H1 (cell line): ENCODE results near the gene CERT1. TPM values are rescaled to one million over a fixed set of nuclear protein-coding genes. Genes with fewer than 3 reads are reported as not detected.

Source experiments
- MAFK ChIP-seq: IDR thresholded peaks from 2 replicates; pipeline ENCODE4 v1.6.1; 2012; ENCODE audit warnings: low read depth, mild to moderate bottlenecking, improper control_type of control experiment, low read length
- RFX5 ChIP-seq: IDR thresholded peaks from 2 replicates; pipeline ENCODE4 v1.6.1; 2011; ENCODE audit warnings: low read depth, low read length, improper control_type of control experiment, borderline replicate concordance
- polyA plus RNA-seq, 7 experiments: library from polyadenylated mRNA; depleted of rRNA in 3 of 7; stranded (reverse) in 5 of 7; unstranded in 2 of 7; fragments of >200 nt in 5 of 7; fragments of 200-250 nt in 2 of 7; gene quantifications; 1 replicate in 5 of 7; 2 replicates in 1 of 7; 4 replicates in 1 of 7; pipeline versions ENCODE4 v1.2.1 to v1.2.3, GENCODE V29; 2011 to 2013; ENCODE audit warnings: missing spikeins in 2 of 7, mixed read lengths in 2 of 7
- total RNA-seq: library from RNA; stranded (reverse); fragmentation: NEBNext Ultra II Directional; extraction: Animal tissue kit (Norgen Biotek cat#: 25700); gene quantifications from 2 replicates; pipeline ENCODE4 v1.2.1, GENCODE V29; 2021

Gene CERT1
- total and polyA plus RNA-seq, 2 of the 8 experiments (the other 6 are each of a cell fraction or from before 2014, with no cell fraction given) = 7.8 to 55.3 TPM

DNA sequence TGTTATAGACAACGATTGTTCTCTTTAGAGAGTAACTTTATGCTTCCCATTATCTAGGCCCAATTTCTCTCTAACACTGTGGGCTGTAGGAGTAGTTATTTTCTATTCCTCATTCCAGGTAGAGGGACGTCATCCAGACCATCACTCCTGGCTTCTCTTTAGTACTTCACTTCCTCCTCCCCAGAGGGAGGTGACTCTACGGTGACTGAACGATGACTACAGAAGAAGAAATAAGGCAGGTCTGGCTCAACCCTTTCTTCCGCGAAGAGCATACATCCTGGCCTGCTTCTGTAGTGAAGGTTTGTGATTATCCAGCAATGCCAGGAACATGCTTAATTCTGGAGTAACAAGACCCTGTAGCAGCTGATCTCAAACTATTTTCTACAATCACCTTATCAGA lies 123.6 kb downstream of the CERT1 start (continued):
- TF ChIP-seq MAFK (no peak), RFX5 (no peak)
